HG03439 (cell line): ENCODE data around the gene NUP205.
"Not testable (repeated sequence)": the region's sequence is repeated elsewhere in the genome, so short reads cannot be mapped to it uniquely, and the experiment has no call there.

Experiments used
- ATAC-seq: cut with Tn5 transposase; IDR thresholded peaks from one replicate; pipeline ENCODE4 v1.9.1; 2021; ENCODE audit warnings: mild to moderate bottlenecking, moderate library complexity; ENCODE audit not compliant: unreplicated experiment

NUP205 gene

GRCh38 chr7:135620447-135620846, 62.7 kb downstream of the NUP205 start:
- no peak for ATAC-seq

GRCh38 chr7:135620980-135621850, 63.5 kb downstream of the NUP205 start:
- no peak for ATAC-seq

- no peak for ATAC-seq
Measured at GRCh38 chr7:135634191-135634878, 76.6 kb downstream of the NUP205 start.

- ATAC-seq, result not testable (repeated sequence)
Measured at GRCh38 chr7:135639690-135640089, 82.0 kb downstream of the NUP205 start.

GRCh38 chr7:135644154-135644553, 86.4 kb downstream of the NUP205 start:
- no peak for ATAC-seq

GRCh38 chr7:135644729-135645128, 87.0 kb downstream of the NUP205 start:
- no peak for ATAC-seq

GRCh38 chr7:135645296-135645904, 87.7 kb downstream of the NUP205 start:
- peak; percentile 55 for ATAC-seq

GRCh38 chr7:135647755-135648154, 90.0 kb downstream of the NUP205 start:
- no peak for ATAC-seq

GRCh38 chr7:135648235-135648634, 90.5 kb downstream of the NUP205 start:
- ATAC-seq, result no peak

- no peak for ATAC-seq
Measured at GRCh38 chr7:135650831-135651573, 93.3 kb downstream of the NUP205 start.

GRCh38 chr7:135653340-135654080, 95.8 kb downstream of the NUP205 start:
- ATAC-seq, result no peak

- ATAC-seq, result no peak
Measured at GRCh38 chr7:135658564-135658963, 100.8 kb downstream of the NUP205 start.

GRCh38 chr7:135659159-135659846, 101.6 kb downstream of the NUP205 start:
- ATAC-seq, result no peak

- ATAC-seq, result no peak
Measured at GRCh38 chr7:135661311-135662122, 103.8 kb downstream of the NUP205 start.

GRCh38 chr7:135662123-135662372, 104.3 kb downstream of the NUP205 start:
- peak; percentile 28 for ATAC-seq

GRCh38 chr7:135662373-135663114, 104.8 kb downstream of the NUP205 start, which contains the start of gene STMP1:
Gene STMP1, plus strand, starts transcription at chr7:135662514.
- peak; percentile 94 for ATAC-seq

GRCh38 chr7:135664046-135664589, 106.4 kb downstream of the NUP205 start:
- ATAC-seq, result no peak

GRCh38 chr7:135665042-135665441, 107.3 kb downstream of the NUP205 start:
- ATAC-seq, result no peak
